ENCODE results near the gene SLC35F6. TPM values are rescaled to one million over a fixed set of nuclear protein-coding genes. Genes with fewer than 3 reads are reported as not detected.
A peak's percentile ranks its signal among the peaks of the same experiment; 100 is the strongest.

SLC35F6 gene
- total RNA-seq, 1 experiment from 2014 or later, result 67.3 TPM

DNA sequence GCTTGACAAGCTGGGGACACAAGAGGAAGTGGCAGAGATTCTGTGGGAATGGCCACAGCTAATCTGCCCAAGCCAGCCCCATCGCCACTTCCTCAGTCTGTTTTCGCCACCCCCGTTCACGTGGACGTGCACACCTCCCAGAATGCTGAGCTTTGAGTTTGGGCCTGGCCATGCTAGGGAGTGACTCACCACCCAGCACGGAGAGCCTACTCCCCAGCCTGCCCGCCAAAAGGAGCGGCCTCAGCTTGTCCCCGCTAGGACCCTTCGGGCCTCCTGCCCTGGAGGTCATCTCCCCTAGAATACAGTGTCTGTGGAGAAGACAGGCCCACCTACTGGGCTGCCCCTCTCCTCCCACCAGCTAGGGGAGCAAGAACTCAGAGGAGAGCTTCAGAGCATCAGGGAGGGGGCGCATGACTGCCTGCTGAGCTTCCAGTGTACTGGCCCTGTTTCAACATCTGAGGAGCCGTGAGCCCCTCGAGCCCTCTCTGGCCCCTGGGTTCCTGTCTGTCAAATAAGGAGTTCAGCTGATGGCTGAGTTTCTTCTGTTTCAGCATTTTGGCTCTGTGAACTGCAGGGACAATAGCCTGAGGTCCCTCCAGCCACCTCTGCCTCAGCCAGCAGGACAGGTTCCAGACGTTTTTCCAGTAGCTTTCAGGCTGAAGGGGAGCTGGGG is 5.1 kb downstream of the SLC35F6 start:
- H3K4me1 ChIP-seq (ENCODE audit: control insufficient read depth, insufficient read depth, low read length), result peaks cover 68% of the 10 kb centered on the region
- POLR2A ChIA-PET, result interaction anchor here (0.6 kb wide), 1 partner anchor 144 kb away, joined by 15 read pairs; no protein-coding TSS in a partner anchor
- BruUV-seq (replicated peaks), result no TSS peak
- CTCF ChIA-PET, result interaction anchor here (1.2 kb wide), 1 partner anchor 153 kb away, joined by 3 read pairs; no protein-coding TSS in a partner anchor
- no peak for TF ChIP-seq POLR2AphosphoS5 (IDR thresholded peaks at IDR 0.05; ENCODE audit: low read depth, low read length)
- TF ChIP-seq, protein P1, sequence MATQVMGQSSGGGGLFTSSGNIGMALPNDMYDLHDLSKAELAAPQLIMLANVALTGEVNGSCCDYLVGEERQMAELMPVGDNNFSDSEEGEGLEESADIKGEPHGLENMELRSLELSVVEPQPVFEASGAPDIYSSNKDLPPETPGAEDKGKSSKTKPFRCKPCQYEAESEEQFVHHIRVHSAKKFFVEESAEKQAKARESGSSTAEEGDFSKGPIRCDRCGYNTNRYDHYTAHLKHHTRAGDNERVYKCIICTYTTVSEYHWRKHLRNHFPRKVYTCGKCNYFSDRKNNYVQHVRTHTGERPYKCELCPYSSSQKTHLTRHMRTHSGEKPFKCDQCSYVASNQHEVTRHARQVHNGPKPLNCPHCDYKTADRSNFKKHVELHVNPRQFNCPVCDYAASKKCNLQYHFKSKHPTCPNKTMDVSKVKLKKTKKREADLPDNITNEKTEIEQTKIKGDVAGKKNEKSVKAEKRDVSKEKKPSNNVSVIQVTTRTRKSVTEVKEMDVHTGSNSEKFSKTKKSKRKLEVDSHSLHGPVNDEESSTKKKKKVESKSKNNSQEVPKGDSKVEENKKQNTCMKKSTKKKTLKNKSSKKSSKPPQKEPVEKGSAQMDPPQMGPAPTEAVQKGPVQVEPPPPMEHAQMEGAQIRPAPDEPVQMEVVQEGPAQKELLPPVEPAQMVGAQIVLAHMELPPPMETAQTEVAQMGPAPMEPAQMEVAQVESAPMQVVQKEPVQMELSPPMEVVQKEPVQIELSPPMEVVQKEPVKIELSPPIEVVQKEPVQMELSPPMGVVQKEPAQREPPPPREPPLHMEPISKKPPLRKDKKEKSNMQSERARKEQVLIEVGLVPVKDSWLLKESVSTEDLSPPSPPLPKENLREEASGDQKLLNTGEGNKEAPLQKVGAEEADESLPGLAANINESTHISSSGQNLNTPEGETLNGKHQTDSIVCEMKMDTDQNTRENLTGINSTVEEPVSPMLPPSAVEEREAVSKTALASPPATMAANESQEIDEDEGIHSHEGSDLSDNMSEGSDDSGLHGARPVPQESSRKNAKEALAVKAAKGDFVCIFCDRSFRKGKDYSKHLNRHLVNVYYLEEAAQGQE (IDR thresholded peaks at IDR 0.05; ENCODE audit: insufficient read depth in 1 of 2, low read depth in 2 of 2, low read length in 1 of 2), result no peak
- TF ChIP-seq SIN3A (IDR thresholded peaks at IDR 0.05; ENCODE audit: borderline replicate concordance, insufficient read depth, low read depth, low read length), result no peak
- no peak for TF ChIP-seq TCF7L2 (IDR thresholded peaks at IDR 0.05; ENCODE audit: low read depth, low read length)
- TF ChIP-seq, protein P2, sequence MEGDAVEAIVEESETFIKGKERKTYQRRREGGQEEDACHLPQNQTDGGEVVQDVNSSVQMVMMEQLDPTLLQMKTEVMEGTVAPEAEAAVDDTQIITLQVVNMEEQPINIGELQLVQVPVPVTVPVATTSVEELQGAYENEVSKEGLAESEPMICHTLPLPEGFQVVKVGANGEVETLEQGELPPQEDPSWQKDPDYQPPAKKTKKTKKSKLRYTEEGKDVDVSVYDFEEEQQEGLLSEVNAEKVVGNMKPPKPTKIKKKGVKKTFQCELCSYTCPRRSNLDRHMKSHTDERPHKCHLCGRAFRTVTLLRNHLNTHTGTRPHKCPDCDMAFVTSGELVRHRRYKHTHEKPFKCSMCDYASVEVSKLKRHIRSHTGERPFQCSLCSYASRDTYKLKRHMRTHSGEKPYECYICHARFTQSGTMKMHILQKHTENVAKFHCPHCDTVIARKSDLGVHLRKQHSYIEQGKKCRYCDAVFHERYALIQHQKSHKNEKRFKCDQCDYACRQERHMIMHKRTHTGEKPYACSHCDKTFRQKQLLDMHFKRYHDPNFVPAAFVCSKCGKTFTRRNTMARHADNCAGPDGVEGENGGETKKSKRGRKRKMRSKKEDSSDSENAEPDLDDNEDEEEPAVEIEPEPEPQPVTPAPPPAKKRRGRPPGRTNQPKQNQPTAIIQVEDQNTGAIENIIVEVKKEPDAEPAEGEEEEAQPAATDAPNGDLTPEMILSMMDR (IDR thresholded peaks at IDR 0.05), result no peak
- H3K4me3 ChIP-seq (ENCODE audit: low read depth in 2 of 2, low read length in 2 of 2), result no peak overlapping the region
- peak overlapping the region; percentile 64 for H3K27ac ChIP-seq (ENCODE audit: low read length)
- no peaks in the 10 kb centered on the region for H3K27me3 ChIP-seq (ENCODE audit: control insufficient read depth, insufficient read depth, low read length)
- peak; percentile 14; the same call in 1 of the 2 replicates for ATAC-seq
- H3K9me3 ChIP-seq (ENCODE audit: control insufficient read depth, insufficient read depth, low read depth, low read length), result no peaks in the 10 kb centered on the region
- intact Hi-C loops (cut with micrococcal nuclease; ENCODE audit: unreplicated experiment) (no loop called here), in situ Hi-C loops (cut with HindIII; ENCODE audit: low pct_unique_long_range_greater_than_20kb, low sequenced_read_pairs) (no loop called here)
- peaks cover 6% of the 10 kb centered on the region; the same call in 1 of the 2 replicates for H3K36me3 ChIP-seq (ENCODE audit: control insufficient read depth, insufficient read depth, low read length)
- no peak for DNase-seq (ENCODE audit: low read depth, low spot score)

DNA sequence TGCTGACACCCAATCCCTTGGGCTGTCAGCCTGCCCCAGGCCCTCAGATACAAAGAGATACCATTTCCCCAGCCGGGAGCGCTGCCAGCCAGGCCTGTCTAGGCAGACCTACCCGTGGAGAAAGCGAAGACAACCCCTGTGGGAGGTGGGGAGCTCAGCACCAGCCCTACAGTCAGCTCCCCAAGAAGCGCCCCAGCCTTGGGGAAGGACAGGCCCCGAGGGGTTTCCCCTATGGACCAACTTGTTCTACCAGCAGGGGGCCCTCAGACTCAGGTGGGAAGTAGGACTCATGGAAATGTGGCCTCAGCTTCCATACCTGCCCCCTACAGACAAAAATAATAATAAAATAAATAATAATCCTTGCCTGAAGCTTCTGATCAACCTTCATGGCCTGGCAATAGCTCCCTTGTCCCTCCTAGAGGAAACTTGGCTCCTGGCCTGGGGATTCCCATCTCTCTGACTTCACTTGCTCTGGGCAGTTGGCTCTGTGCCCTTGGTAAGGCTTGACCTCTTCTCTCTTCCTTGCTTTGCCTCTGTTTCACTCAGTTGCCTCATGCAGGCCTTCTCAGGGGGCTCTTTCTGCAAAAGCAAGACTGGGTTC is 7.0 kb downstream of the SLC35F6 start:
- no peaks in the 10 kb centered on the region for H3K9me3 ChIP-seq (ENCODE audit: control insufficient read depth, insufficient read depth, low read depth, low read length)
- intact Hi-C loops (cut with micrococcal nuclease; ENCODE audit: unreplicated experiment), result no loop called here
- POLR2A ChIA-PET, result interaction anchor here (0.7 kb wide), 1 partner anchor 1097 kb away, joined by 3 read pairs; no protein-coding TSS in a partner anchor
- H3K4me3 ChIP-seq (ENCODE audit: low read depth in 2 of 2, low read length in 2 of 2), result no peak overlapping the region
- H3K27ac ChIP-seq (ENCODE audit: low read length), result peak overlapping the region; percentile 86
- DNase-seq (ENCODE audit: low read depth, low spot score) (no peak), ATAC-seq (peak; percentile 59)
- H3K36me3 ChIP-seq (ENCODE audit: control insufficient read depth, insufficient read depth, low read length), result no peaks in the 10 kb centered on the region; the same call in 1 of the 2 replicates
- CTCF ChIA-PET, result no interaction called here
- peaks cover 59% of the 10 kb centered on the region for H3K4me1 ChIP-seq (ENCODE audit: control insufficient read depth, insufficient read depth, low read length)
- TF ChIP-seq SIN3A (IDR thresholded peaks at IDR 0.05; ENCODE audit: borderline replicate concordance, insufficient read depth, low read depth, low read length) (no peak), POLR2AphosphoS5 (IDR thresholded peaks at IDR 0.05; ENCODE audit: low read depth, low read length) (peak; percentile 41; the same call in 1 of the 2 replicates), TCF7L2 (IDR thresholded peaks at IDR 0.05; ENCODE audit: low read depth, low read length) (no peak)
- TF ChIP-seq, protein P1 (IDR thresholded peaks at IDR 0.05; ENCODE audit: insufficient read depth in 1 of 2, low read depth in 2 of 2, low read length in 1 of 2), result no peak
- in situ Hi-C loops (cut with HindIII; ENCODE audit: low pct_unique_long_range_greater_than_20kb, low sequenced_read_pairs), result no loop called here
- BruUV-seq (replicated peaks), result no TSS peak
- H3K27me3 ChIP-seq (ENCODE audit: control insufficient read depth, insufficient read depth, low read length), result no peaks in the 10 kb centered on the region
